ENCODE data around the gene SDCBP2.

The SDCBP2 gene

DNA sequence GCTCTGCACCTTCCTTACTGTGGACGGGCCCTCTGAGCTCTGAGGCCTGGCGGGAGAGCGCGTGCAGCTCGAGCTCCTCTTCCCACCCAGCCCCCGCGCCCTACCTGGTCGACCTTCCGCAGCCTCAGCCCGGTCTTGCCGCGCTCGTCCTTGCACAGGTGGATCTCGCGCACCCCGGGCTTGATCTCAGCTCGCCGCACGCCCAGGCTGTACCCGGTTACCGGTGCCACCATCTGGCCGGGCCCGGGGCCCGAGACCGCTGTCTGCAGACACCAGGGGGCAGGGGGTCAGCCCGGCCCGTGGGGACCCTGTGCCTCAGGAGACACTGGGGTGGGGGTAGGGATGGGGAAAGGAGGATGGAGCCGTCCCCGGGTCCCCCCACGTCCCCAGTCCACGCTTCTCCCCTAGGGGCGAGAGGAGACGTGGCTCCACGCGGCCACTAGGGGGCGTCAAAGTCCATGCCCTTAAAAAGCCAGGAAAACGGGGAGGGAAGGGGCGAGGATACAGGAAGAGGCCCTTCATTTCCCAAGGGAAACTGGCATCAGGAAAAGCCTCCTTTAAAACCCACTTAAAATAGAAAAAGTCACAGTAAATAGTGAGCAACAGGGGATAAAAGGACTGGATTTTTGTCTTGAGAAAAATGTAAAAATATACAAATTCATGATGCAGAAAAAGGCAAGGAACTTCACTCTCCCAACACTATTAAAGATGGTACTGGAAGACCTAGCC, 15.5 kb downstream of the SDCBP2 start:
- ChIA-PET POLR2A (no interaction called here), CTCF (interaction anchor here (1.0 kb wide), 2 partner anchors 85 to 155 kb away, joined by 3 to 5 read pairs; no protein-coding TSS in a partner anchor)
- peak; percentile 81 for DNase-seq (ENCODE audit: extremely low spot score)
- TF ChIP-seq NFRKB (IDR thresholded peaks at IDR 0.05) (no peak), FOXK2 (IDR thresholded peaks at IDR 0.05) (no peak), HDGF (IDR thresholded peaks at IDR 0.05; ENCODE audit: borderline replicate concordance) (no peak), BHLHE40 (IDR thresholded peaks at IDR 0.05; ENCODE audit: borderline replicate concordance) (no peak), ELF4 (IDR thresholded peaks at IDR 0.05) (no peak), LEF1 (IDR thresholded peaks at IDR 0.05; ENCODE audit: borderline replicate concordance) (no peak), FOXA1 (IDR thresholded peaks at IDR 0.05) (no peak), L3MBTL2 (conservative IDR thresholded peaks at IDR 0.05) (no peak), SP1 (IDR thresholded peaks at IDR 0.05) (no peak)

DNA sequence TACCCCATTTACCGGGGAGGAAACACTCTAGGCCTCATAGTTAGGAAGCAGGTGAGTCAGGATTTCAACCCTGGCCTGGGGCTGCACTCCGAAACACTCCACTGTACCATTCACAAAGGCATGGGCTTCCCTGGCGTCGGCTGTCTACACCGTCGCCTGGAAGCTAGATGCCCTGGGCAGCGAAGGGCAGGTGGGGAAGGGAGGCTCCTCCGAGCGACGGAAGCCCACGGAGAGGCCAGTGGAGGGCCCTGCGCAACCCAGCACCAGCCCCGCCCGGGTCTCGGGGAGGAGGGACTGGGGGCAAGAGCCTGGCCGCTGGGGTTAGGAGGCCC, 16.1 kb downstream of the SDCBP2 start:
- no peak for DNase-seq (ENCODE audit: extremely low spot score)
- TF ChIP-seq TARDBP (IDR thresholded peaks at IDR 0.05) (no peak), ZNF384 (IDR thresholded peaks at IDR 0.05) (no peak), BHLHE40 (IDR thresholded peaks at IDR 0.05; ENCODE audit: borderline replicate concordance) (no peak), NFRKB (IDR thresholded peaks at IDR 0.05) (no peak), HDGF (IDR thresholded peaks at IDR 0.05; ENCODE audit: borderline replicate concordance) (no peak), FOXA1 (IDR thresholded peaks at IDR 0.05) (no peak), LEF1 (IDR thresholded peaks at IDR 0.05; ENCODE audit: borderline replicate concordance) (no peak), ARNT (IDR thresholded peaks at IDR 0.05) (no peak), SUZ12 (IDR thresholded peaks at IDR 0.05) (no peak), CTBP1 (IDR thresholded peaks at IDR 0.05; ENCODE audit: borderline replicate concordance) (no peak), L3MBTL2 (conservative IDR thresholded peaks at IDR 0.05) (no peak), FOXK2 (IDR thresholded peaks at IDR 0.05) (no peak)
- TF ChIP-seq, protein P1, sequence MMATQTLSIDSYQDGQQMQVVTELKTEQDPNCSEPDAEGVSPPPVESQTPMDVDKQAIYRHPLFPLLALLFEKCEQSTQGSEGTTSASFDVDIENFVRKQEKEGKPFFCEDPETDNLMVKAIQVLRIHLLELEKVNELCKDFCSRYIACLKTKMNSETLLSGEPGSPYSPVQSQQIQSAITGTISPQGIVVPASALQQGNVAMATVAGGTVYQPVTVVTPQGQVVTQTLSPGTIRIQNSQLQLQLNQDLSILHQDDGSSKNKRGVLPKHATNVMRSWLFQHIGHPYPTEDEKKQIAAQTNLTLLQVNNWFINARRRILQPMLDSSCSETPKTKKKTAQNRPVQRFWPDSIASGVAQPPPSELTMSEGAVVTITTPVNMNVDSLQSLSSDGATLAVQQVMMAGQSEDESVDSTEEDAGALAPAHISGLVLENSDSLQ (IDR thresholded peaks at IDR 0.05), result no peak
- POLR2A ChIA-PET, result no interaction called here
- CTCF ChIA-PET, result interaction anchor here (1.0 kb wide), 2 partner anchors 85 to 156 kb away, joined by 3 to 5 read pairs; no protein-coding TSS in a partner anchor

GRCh38 chr20:1312308-1312707, 16.6 kb downstream of the SDCBP2 start:
- DNase-seq (ENCODE audit: extremely low spot score), result no peak
- ChIA-PET CTCF (interaction anchor here (1.0 kb wide), 2 partner anchors 86 to 156 kb away, joined by 3 to 5 read pairs; no protein-coding TSS in a partner anchor), POLR2A (no interaction called here)
- no peak for TF ChIP-seq HDGF (IDR thresholded peaks at IDR 0.05; ENCODE audit: borderline replicate concordance)
- TF ChIP-seq, protein P1 (IDR thresholded peaks at IDR 0.05), result no peak
- no peak for TF ChIP-seq FOXA1 (IDR thresholded peaks at IDR 0.05)
- TF ChIP-seq LEF1 (IDR thresholded peaks at IDR 0.05; ENCODE audit: borderline replicate concordance), result no peak
- TF ChIP-seq NFRKB (IDR thresholded peaks at IDR 0.05), result no peak
- TF ChIP-seq TARDBP (IDR thresholded peaks at IDR 0.05), result no peak
- TF ChIP-seq ARNT (IDR thresholded peaks at IDR 0.05), result no peak
- TF ChIP-seq ELF4 (IDR thresholded peaks at IDR 0.05), result no peak

GRCh38 chr20:1310506-1311190, 18.3 kb downstream of the SDCBP2 start:
- ChIA-PET CTCF (no interaction called here), POLR2A (no interaction called here)
- no peak for DNase-seq (ENCODE audit: extremely low spot score)
- TF ChIP-seq SUZ12 (IDR thresholded peaks at IDR 0.05), result no peak
- no peak for TF ChIP-seq CTBP1 (IDR thresholded peaks at IDR 0.05; ENCODE audit: borderline replicate concordance)
- TF ChIP-seq ARNT (IDR thresholded peaks at IDR 0.05), result no peak
- TF ChIP-seq BHLHE40 (IDR thresholded peaks at IDR 0.05; ENCODE audit: borderline replicate concordance), result no peak
- TF ChIP-seq NFRKB (IDR thresholded peaks at IDR 0.05), result no peak
- no peak for TF ChIP-seq FOXA1 (IDR thresholded peaks at IDR 0.05)
- no peak for TF ChIP-seq TARDBP (IDR thresholded peaks at IDR 0.05)

- DNase-seq (ENCODE audit: extremely low spot score), result no peak
- TF ChIP-seq TARDBP (IDR thresholded peaks at IDR 0.05), result no peak
- TF ChIP-seq SUZ12 (IDR thresholded peaks at IDR 0.05), result no peak
- no peak for TF ChIP-seq ZNF384 (IDR thresholded peaks at IDR 0.05)
- TF ChIP-seq FOXM1 (IDR thresholded peaks at IDR 0.05; ENCODE audit: borderline replicate concordance), result no peak
- no peak for TF ChIP-seq BHLHE40 (IDR thresholded peaks at IDR 0.05; ENCODE audit: borderline replicate concordance)
- TF ChIP-seq ARNT (IDR thresholded peaks at IDR 0.05), result no peak
- no peak for TF ChIP-seq L3MBTL2 (conservative IDR thresholded peaks at IDR 0.05)
- TF ChIP-seq CTBP1 (IDR thresholded peaks at IDR 0.05; ENCODE audit: borderline replicate concordance), result no peak
- TF ChIP-seq, protein P1 (IDR thresholded peaks at IDR 0.05), result no peak
- no peak for TF ChIP-seq SP1 (IDR thresholded peaks at IDR 0.05)
- no peak for TF ChIP-seq FOXA1 (IDR thresholded peaks at IDR 0.05)
- TF ChIP-seq ELF4 (IDR thresholded peaks at IDR 0.05), result no peak
- ChIA-PET CTCF (no interaction called here), POLR2A (no interaction called here)
Observed at GRCh38 chr20:1310071-1310470, 18.9 kb downstream of the SDCBP2 start.

GRCh38 chr20:1309439-1309847, 19.5 kb downstream of the SDCBP2 start:
- no peak for TF ChIP-seq ARNT (IDR thresholded peaks at IDR 0.05)
- TF ChIP-seq FOXA1 (IDR thresholded peaks at IDR 0.05), result no peak
- TF ChIP-seq TARDBP (IDR thresholded peaks at IDR 0.05), result no peak
- TF ChIP-seq SP1 (IDR thresholded peaks at IDR 0.05), result no peak
- no peak for TF ChIP-seq SUZ12 (IDR thresholded peaks at IDR 0.05)
- TF ChIP-seq L3MBTL2 (conservative IDR thresholded peaks at IDR 0.05), result no peak
- no peak for TF ChIP-seq HDGF (IDR thresholded peaks at IDR 0.05; ENCODE audit: borderline replicate concordance)
- no peak for TF ChIP-seq FOXM1 (IDR thresholded peaks at IDR 0.05; ENCODE audit: borderline replicate concordance)
- DNase-seq (ENCODE audit: extremely low spot score), result no peak
- CTCF ChIA-PET, result no interaction called here
- POLR2A ChIA-PET, result no interaction called here

Data from HEK293T (cell line).